HUDEP-2 (cell line): Measurements from ENCODE around the gene TXN2.

Experiments
- DNase-seq, 76 experiments: peaks; one replicate each; lab custom pipeline; 2025; ENCODE audit not compliant: unreplicated experiment in 76 of 76; lab: John Stamatoyannopoulos, UW

TXN2 gene

DNA sequence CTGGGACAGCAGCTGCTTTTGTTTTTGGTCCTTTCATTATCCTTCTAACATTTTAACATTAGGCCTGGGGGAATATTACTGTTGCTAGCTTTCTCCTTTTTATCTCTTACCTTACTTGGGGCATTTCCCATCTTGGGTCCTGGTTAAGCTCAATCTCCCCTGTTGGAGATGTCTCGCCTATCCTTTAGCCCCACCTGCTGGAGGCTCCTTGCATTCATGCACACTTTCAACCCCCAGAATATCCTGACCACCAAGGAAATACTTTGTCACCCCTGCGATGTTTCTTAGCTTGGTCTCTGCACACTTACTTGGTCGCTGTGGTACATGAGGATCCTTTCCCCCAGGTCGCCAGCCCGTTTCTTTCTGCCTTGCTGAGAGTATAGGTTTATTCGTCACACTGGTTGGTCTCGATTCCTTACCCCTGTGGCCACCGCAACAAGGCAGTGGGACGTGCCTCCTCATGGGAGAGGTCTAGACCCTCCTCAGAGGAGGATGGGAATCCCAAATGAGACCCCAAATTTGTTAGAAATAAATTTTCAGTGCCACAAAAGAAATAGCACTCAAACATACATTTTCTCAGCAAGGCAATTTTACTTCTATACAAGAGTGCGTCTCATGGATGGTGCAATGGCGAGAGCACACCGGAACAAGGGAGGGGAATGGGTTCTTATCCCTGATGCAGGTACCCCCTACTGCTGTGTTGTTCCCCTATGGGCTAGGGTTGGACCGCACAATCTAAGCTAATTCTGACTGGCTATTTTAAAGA is 5.4 kb upstream of the TXN2 start:
- DNase-seq: peak in 21 of 76 experiments; percentile 5 to 48 (median 20)

DNA sequence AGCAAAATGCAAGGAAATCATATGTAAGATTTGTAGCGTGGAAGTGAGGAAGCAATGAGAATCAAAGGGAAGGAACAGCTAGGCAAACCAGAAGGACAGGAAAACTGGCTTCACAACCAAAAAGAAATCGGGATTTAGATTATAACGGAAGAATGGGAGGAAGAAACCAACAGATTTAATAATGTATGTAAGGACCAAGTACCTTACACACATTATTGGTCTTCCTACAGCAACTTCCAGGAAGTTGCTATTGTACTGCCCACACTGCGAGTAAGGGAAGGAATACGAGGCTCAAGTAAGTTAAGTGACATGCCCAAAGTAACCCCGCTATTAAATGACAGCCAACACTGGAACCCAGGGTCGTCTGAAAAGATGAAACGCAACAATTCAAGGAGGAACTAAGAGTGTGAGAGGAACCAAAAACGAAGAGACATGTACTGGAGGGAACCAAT is 473 bp downstream of the TXN2 start:
- DNase-seq: no peak

DNA sequence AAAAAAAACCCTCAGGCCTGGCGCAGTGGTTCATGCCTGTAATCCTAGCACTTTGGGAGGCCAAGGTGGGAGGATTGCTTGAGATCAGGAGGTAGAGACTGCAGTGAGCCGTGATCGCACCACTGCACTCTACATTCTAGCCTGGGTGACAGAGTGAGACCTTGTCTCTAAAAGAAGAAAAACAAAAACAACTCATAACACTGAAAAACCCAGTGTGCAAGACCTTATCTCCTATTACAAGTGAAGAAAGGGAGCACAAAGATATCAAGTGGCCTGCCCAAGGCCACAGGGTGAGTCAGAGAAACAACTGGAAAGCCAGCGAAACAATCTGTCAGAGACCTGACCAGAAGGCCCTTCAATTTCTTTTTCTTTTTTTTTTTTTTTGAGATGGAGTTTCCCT is 2.5 kb downstream of the TXN2 start:
- peak in 64 of 76 experiments; percentile 12 to 88 (median 56) for DNase-seq

DNA sequence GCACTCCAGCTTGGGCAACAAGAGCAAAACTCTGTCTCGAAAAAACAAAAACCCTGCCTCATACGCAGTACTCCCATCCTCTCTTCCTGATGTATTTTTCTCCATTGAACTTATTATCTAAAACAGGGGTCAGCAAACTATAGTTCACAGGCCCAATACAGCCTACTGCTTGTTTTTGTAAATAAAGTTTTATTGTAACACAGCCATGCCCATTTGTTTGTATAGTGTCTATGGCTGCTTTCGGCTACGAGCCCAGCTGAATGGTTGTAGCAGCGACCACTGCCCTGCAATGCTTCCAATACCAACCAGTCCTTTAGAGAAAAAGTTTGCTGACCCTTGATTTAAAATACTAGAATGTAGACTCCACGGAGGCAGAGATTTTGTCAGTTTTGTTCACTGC is 6.1 kb downstream of the TXN2 start:
- no peak for DNase-seq

DNA sequence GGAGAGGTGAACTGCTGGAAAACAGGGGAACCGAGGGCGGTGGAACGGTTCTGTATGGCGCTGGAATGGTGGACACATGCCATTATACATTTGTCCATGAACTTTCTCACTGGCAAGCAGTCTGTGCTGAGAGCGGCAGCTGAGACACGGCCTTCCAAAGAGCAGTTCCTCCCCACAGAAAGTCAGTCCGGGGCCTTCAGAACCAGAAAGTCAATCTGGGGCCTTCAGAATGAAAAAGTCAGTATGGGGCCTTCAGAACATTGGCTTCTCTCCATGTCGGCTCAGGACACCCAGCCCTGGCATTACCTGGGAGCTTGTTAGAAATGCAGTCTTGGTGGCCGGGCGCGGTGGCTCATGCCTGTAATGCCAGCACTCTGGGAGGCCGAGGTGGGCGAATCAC is 8.8 kb downstream of the TXN2 start:
- no peak for DNase-seq

DNA sequence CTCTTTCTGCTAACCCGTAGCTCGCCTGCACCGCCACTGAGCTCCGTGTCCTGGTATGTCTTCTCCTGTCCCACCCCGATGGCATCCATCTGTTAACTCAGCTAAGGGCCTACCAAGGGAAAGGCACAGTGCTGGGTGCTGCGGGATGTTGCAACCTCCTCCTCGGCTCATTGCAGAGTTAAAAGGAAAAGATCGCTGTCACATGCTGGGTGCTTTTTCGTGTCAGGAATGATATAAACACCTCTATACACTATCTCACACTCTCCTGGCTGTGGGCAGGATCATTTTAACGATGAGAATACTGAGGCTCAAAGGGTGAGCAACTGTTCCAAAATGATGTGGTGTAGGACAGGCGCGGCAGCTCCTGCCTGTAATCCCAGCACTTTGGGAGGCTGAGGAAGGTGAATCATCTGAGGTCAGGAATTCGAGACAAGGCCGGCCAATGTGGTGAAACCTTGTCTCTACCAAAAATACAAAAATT is 10.1 kb downstream of the TXN2 start:
- DNase-seq: no peak

DNA sequence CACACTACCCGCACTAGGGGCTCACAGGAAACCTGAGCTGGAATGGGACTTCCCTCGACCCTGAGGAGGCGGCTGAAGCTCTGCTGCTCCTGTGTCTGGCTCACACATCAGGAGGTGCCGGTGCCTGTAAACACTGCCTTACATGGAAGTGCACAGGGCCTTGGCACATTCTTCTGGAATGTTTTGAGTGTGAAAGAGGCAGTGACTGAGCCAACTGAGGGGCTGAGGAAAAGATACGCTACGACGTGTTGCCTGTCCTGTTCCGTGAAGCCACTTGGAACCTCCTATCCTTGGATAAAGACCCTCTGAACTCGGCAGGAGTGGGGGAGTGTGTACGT is 10.5 kb downstream of the TXN2 start:
- DNase-seq: no peak

DNA sequence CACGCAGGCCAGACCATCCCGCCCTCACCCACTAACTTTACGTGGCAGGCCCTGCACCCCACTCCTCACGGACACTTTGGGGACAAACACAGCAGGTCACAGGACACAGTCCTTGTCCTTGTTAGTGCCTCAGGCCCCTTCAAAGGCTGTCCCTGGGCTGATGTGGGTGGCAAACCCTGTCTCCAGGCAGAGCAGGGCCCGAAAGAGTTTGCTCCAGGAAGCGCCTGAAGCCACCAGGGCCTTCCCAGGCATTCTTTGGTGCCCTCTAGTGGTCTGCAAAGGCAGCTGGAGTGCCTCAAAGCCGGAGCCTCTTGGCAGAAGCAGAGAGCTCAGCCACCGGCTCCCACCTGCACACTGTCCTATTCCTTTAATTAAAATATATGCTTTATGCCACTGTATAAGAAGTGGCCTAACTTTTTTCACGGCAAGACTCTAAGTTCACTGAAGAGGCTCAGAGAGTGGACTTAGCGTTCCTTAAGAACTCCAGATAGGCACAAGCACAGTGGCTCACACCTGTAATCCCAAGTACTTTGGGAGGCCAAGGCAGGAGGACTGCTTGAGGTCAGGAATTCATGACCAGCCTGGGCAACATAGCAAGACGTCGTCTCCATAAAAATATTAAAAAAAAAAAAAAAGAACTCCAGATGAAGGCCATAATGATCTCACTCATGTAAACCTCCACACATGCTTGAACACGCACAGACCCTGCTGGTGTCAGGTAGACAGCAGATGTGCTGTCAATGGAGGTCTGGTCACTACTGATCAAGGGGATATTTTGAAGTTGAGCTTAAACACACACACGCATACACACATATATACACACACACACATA is 11.1 kb downstream of the TXN2 start:
- DNase-seq: peak in 71 of 76 experiments; percentile 3 to 87 (median 62)

DNA sequence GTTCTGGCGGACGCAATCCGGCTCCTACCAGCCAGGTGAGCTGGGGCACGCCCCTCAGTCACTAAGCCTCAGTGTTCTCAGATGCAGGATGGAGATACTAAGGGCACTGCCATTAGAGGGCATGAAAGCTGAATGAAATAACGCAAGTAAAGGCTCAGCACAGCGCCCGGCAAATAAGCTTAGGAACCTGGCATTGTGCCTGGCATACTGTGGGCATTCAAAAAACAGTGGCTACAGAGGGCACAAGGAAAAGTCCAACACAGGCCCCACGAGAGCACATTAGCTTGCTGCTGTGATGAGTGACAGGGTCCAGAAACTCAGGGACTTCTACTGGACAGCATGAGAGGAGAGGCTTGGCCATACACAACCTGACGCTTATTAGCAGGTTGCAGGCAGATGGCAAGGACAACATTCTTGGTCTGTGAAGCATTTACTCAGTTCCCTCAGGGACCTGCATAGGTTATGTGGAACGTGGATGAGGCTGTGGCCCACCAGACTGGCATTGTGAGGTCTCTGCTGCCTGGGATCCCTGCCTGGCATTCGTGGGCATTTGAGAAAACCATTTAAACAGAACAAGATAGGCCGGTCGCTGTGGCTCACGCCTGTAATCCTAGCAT is 12.2 kb downstream of the TXN2 start:
- DNase-seq: no peak

DNA sequence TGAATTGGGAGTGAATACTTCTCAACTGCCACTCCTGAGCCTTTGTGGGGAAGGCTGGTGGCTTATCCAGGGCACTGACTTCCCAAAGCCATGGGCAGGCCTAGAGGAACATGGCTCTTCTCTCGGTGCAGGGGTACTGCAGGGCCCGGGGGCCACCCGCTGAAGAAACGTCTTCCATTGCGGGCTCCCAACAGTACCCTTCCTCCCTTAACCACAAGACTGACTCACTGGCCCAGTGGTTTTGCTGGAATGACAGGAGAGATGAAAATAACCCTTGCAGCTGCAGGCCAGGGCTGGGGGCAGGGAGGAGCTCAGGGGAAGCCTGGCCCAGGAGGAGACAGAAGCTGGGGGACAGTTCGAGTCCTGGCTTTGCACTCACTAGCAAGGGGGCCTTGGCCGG is 13.5 kb downstream of the TXN2 start:
- DNase-seq: peak in 9 of 76 experiments; percentile 5 to 52 (median 29)

DNA sequence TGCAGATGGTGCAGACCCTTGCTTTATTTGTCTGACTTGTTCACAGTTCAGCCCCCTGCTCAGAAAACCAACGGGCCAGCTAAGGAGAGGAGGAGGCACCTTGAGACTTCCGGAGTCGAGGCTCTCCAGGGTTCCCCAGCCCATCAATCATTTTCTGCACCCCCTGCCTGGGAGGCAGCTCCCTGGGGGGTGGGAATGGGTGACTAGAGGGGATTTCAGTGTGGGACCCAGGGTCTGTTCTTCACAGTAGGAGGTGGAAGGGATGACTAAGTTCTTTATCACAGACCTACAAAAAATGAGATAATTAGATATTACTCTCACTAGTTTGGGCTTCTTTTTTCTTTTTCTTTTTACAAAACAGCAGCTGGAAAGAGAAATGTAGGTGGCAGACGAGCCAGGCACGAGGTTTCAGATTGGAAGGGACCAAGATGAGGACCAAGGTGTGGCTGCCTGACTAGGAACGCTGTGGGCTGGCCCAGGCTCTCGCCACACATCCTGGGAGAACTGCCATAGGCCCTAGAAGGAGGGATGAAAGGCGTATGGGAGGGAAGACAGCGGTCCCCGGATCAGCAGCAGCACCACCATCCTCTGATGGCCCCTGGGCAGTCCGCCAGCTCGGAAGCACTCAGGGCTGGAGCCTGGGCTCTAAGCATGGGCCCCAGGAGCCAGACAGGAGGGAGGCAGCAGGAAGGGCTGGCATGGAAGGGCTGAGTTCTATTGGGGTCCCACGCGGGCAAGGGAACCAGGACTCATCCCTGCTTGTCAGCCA is 14.2 kb downstream of the TXN2 start:
- no peak for DNase-seq

DNA sequence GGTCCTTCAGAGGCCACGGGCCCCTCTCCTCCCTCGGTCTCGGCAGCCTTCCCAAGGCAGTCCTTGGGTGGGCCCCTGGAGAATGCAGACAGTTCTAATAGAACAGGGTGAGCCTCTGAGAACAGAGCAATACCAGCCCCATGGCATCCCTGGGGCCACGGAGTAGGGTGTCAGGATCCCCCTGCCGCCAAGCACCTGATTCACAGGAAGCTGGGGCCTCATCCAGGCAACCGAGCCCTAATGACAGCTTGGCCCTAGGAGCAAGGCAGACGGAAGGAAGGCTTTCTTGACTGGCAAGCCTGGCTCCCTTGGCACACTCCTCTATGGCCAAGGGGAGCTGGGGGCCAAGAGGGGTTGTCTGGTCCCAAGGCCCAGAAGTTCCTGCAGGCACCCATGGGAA is 15.2 kb downstream of the TXN2 start:
- no peak for DNase-seq

DNA sequence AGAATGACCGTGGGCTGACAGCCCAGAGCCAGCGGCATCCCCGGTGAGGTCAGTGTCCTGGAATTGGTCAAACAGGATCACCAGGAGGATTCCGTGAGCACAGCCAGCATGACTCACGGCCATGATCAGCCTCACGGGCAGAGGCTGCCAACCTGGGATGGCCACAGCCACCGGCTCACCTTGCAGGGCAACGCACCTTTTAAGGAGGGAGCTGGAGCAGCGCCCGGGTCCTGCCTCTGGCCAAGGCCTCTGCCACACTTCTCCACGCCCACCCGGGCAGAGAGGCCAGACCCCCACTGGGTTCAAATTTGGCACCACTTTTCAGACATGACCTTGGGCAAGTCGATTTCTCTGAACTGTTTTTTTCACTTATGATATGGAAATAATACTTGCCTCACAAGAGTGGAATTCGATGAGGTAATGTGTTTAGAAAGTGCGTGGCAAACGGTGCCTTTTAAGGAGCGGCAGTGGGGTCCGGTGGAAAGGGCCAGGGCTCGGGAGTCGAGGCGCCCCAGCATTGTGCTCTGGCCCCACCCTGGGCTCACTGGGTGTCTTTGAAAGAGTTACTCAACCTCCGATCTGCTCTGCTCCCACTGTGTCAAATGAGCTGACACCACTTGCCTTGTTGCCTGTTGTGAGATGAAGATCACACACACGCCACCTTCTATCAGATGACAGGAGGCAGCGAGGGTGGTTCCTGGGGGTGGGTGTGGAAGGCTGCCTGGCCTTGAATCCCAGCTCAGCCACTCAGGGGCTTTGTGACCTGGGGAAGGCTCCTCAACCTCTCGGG is 16.0 kb downstream of the TXN2 start:
- peak in 1 of 76 experiments; percentile 11 for DNase-seq

DNA sequence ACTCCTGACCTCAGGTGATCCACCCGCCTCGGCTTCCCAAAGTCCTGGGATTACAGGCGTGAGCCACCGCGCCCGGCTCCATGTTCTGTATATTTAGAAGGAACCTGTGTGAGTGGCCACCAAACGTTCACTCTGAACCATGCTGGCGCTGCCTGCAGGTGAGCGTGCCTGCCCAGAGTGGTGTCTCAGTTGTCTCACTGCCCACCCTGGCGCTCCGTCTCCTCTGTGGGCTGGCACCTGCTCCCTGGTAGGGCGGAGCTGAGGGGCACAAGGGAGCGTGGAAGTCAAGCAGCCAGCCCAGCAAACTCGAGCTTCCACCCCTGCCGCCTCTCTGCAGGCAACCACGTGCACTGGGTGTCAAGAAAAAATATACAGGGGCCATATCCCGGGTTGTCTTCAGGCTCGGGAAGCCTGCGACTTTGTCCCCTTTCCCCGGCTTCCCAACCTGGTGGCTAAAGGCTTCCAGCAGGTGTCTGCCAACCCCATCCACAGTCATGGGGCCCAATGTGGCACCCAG is 16.7 kb downstream of the TXN2 start:
- no peak for DNase-seq

DNA sequence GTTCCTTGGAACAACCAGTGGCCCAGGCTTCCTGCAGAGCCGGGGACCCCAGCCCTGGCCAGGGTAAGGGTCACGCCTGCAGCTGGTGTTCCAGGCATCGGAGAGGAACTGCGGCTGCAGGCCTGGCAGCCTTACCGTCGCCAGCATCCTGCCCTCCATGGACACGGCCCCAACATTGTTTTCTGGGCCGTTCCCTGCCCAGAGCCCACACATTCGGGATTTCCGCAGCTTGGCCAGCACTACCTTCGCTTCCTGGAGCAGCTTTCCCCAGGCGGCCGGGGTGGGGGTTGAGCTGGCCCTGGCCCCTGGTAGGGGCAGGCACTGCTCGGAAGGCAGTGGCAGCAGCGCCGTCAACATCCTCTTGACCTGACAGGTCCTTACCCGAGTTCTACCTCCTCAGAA is 17.7 kb downstream of the TXN2 start:
- no peak for DNase-seq

DNA sequence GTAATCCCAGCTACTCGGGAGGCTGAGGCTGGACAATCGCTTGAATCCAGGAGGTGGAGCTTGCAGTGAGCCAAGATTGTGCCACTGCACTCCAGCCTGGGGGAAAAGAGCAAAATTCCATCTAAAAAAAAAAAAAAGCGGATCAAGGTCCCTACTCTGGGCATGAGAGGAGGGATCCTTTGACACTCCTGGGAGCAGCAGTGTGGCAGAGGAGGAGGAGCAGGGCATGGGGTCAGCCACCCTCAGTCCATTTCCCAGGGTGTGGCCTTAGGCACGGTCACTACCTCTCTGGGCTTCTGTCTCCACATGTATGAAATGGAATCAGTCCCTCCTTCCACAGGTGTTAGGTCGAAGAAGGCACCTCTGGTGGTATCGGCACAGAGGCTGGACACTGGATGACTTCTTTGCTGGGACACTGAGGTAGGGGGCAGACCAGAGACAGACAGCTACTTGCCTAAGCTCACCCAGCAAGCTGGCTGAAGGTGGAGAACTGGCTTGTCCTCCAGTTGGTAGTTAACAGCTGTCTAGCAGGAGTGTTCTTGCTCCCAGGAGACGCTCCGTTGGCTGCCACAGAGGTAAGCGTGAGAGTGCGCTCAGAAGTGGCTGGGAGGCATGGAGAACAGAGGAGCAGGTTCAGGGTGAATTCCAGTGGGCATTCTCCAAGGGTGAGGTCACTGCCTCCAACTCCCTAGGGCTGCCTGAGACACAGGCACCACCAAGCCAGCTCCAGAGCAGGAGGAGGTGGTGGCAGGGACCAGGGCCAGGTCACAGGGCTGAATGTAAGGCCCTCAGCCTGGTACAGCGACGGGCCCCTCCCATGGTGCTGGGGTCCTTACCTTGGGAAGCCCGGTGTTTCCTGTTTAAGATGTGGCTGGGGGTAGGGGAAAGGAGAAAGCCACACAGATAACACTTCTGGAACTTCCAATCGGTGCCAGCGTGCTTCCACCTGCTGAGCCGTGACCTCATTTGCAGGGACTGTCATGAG is 19.5 kb downstream of the TXN2 start:
- DNase-seq: no peak

DNA sequence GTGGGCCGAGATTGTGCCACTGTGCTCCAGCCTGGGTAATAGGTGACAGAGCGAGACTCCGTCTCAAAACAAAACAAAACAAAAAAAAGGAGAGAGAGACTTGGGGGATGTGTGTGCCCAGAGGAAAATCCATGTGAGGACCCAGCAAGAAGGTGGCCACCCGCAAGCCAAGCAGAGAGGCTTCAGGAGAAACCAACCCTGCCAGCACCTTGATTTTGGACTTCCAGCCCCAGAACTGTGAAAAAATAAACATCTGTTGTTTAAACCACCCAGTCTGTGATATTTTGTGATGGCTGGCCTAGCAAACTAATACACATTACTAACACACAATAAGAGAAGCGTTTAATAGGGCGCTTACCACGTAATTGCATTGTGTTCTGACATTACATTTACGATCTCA is 21.2 kb downstream of the TXN2 start:
- DNase-seq: no peak

DNA sequence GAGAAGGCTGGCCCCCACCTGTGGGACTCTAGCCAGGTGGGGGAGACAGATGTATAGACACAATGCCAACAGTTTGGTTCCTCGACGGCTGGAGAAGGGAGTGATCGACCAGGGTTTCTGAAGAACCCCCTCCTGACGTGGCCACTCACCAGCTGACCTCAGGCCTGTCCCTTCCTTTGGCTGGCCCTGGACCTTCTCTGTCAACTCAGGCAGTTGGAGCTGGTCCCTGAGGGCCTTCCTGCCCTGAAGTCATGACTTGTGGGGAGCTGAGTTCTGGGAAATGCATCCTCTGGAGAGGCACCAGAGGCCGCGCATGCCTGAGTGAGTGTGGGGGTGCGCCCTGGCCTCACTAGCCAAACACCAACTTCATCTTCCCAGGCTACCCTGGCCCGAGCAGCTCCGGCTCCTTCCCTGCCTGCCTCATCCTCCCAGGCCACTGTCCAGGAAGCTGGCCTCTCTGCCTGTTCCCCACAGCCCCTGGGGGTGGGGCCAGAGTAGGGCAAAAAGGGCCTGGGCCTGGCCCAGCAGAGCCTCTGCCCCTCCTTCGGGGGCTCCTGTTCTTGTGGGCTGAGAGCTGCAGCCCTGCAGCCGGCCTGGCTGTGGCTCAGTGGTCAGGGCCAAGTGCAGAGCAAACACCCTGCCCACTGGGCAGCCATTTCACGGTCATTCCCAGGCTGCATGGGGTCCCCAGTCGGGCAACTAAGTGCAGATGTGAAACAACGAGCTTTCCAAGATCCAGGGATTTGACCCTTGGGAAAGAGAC is 23.6 kb downstream of the TXN2 start:
- no peak for DNase-seq
